ENCODE measurements around the gene GALNT5. TPM values are rescaled to one million over a fixed set of nuclear protein-coding genes. Genes with fewer than 3 reads are reported as not detected.
A peak's percentile ranks its signal among the peaks of the same experiment; 100 is the strongest.

Gene GALNT5
- total RNA-seq, 1 donor from 2014 or later = 2.2 TPM

DNA sequence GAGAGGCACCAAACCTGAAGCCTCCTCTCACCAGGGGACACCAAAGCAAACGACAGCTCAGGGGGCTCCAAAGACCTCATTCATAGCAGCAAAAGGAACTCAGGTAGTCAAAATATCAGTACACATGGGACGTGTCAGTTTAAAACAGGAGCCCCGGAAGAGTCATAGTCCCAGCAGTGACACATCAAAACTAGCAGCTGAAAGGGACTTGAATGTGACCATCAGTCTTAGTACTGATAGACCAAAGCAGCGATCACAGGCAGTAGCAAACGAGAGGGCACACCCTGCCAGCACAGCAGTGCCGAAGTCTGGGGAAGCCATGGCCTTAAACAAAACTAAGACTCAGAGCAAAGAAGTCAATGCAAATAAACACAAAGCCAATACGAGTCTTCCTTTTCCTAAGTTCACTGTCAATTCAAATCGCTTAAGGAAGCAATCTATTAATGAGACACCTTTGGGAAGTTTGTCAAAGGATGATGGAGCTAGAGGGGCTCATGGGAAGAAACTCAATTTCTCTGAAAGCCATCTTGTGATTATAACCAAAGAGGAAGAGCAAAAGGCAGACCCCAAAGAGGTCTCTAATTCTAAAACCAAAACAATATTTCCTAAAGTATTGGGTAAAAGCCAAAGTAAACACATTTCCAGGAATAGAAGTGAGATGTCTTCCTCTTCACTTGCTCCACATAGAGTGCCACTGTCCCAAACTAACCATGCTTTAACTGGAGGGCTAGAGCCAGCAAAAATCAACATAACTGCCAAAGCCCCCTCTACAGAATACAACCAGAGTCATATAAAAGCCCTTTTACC, 1.2 kb downstream of the GALNT5 start:
- Histone ChIP-seq H4K20me1 (ENCODE audit: insufficient read depth, low read length) (no peaks in the 10 kb centered on the region), H3K9ac (ENCODE audit: low read length) (peak overlapping the region; percentile 82), H3K9me3 (ENCODE audit: insufficient read depth, low read depth, low read length) (no peaks in the 10 kb centered on the region), H3K4me1 (ENCODE audit: insufficient read depth, low read length) (peaks cover 37% of the 10 kb centered on the region), H3K27me3 (ENCODE audit: insufficient read depth, low read length) (no peaks in the 10 kb centered on the region), H2AFZ (ENCODE audit: low read depth, low read length) (no peak overlapping the region), H3K36me3 (ENCODE audit: insufficient read depth, low read length) (no peaks in the 10 kb centered on the region), H3K79me2 (ENCODE audit: insufficient read depth, low read length) (peaks cover 5% of the 10 kb centered on the region), H3K27ac (ENCODE audit: low read depth, low read length) (no peak overlapping the region), H3K4me3 (ENCODE audit: insufficient read depth, low read depth, low read length) (peak overlapping the region; percentile 68), H3K4me2 (ENCODE audit: low read length) (peak overlapping the region; percentile 92)
- no peaks in the 10 kb centered on the region for H3K36me3 Mint-ChIP-seq (ENCODE audit: low read depth, unreplicated experiment)
- no peak for DNase-seq (ENCODE audit: low read depth)
- TF ChIP-seq EZH2 (IDR thresholded peaks at IDR 0.05; ENCODE audit: insufficient read depth, low read length) = no peak
- TF ChIP-seq, protein P1, sequence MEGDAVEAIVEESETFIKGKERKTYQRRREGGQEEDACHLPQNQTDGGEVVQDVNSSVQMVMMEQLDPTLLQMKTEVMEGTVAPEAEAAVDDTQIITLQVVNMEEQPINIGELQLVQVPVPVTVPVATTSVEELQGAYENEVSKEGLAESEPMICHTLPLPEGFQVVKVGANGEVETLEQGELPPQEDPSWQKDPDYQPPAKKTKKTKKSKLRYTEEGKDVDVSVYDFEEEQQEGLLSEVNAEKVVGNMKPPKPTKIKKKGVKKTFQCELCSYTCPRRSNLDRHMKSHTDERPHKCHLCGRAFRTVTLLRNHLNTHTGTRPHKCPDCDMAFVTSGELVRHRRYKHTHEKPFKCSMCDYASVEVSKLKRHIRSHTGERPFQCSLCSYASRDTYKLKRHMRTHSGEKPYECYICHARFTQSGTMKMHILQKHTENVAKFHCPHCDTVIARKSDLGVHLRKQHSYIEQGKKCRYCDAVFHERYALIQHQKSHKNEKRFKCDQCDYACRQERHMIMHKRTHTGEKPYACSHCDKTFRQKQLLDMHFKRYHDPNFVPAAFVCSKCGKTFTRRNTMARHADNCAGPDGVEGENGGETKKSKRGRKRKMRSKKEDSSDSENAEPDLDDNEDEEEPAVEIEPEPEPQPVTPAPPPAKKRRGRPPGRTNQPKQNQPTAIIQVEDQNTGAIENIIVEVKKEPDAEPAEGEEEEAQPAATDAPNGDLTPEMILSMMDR (IDR thresholded peaks at IDR 0.05; ENCODE audit: insufficient read depth, low read depth, low read length) = no peak
- H3K27ac Mint-ChIP-seq (ENCODE audit: unreplicated experiment) = no peak overlapping the region
- no peak for FAIRE-seq
- H3K4me3 Mint-ChIP-seq (ENCODE audit: unreplicated experiment) = peak overlapping the region; percentile 45
- H3K4me1 Mint-ChIP-seq (ENCODE audit: low read depth, unreplicated experiment) = peaks cover 14% of the 10 kb centered on the region
- no peaks in the 10 kb centered on the region for H3K9me3 Mint-ChIP-seq (ENCODE audit: unreplicated experiment)
- no peaks in the 10 kb centered on the region for H3K27me3 Mint-ChIP-seq (ENCODE audit: low read depth, unreplicated experiment)

DNA sequence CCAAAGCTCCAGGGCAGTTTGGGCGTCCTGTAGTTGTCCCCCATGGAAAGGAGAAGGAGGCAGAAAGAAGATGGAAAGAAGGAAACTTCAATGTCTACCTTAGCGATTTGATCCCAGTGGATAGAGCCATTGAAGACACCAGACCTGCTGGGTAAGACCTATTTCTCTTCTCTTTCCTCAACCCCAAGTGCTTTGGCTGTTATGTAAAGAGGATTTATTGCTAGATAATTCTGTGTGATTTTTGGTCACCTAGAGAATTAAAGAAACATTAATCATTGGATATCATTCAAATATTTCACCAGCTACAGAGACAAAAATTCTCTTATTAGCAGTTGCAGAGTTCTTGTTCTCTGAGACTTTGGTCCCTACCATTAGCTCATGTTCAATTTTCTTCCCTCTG, 1.9 kb downstream of the GALNT5 start:
- no peaks in the 10 kb centered on the region for H3K9me3 ChIP-seq (ENCODE audit: insufficient read depth, low read depth, low read length)
- no peak for FAIRE-seq
- H4K20me1 ChIP-seq (ENCODE audit: insufficient read depth, low read length) = no peaks in the 10 kb centered on the region
- no peak overlapping the region for H3K27ac Mint-ChIP-seq (ENCODE audit: unreplicated experiment)
- H3K9ac ChIP-seq (ENCODE audit: low read length) = no peak overlapping the region
- H3K36me3 ChIP-seq (ENCODE audit: insufficient read depth, low read length) = no peaks in the 10 kb centered on the region
- TF ChIP-seq EZH2 (IDR thresholded peaks at IDR 0.05; ENCODE audit: insufficient read depth, low read length) = no peak
- TF ChIP-seq, protein P1 (IDR thresholded peaks at IDR 0.05; ENCODE audit: insufficient read depth, low read depth, low read length) = no peak
- H2AFZ ChIP-seq (ENCODE audit: low read depth, low read length) = no peak overlapping the region
- no peak overlapping the region for H3K4me3 Mint-ChIP-seq (ENCODE audit: unreplicated experiment)
- H3K4me1 Mint-ChIP-seq (ENCODE audit: low read depth, unreplicated experiment) = peaks cover 16% of the 10 kb centered on the region
- no peak for DNase-seq (ENCODE audit: low read depth)
- H3K79me2 ChIP-seq (ENCODE audit: insufficient read depth, low read length) = peaks cover 5% of the 10 kb centered on the region
- H3K27me3 Mint-ChIP-seq (ENCODE audit: low read depth, unreplicated experiment) = no peaks in the 10 kb centered on the region
- peaks cover 37% of the 10 kb centered on the region for H3K4me1 ChIP-seq (ENCODE audit: insufficient read depth, low read length)
- H3K4me2 ChIP-seq (ENCODE audit: low read length) = peak overlapping the region; percentile 92
- H3K36me3 Mint-ChIP-seq (ENCODE audit: low read depth, unreplicated experiment) = no peaks in the 10 kb centered on the region
- peaks cover 2% of the 10 kb centered on the region for H3K9me3 Mint-ChIP-seq (ENCODE audit: unreplicated experiment)
- no peaks in the 10 kb centered on the region for H3K27me3 ChIP-seq (ENCODE audit: insufficient read depth, low read length)
- H3K4me3 ChIP-seq (ENCODE audit: insufficient read depth, low read depth, low read length) = no peak overlapping the region
- no peak overlapping the region for H3K27ac ChIP-seq (ENCODE audit: low read depth, low read length)

DNA sequence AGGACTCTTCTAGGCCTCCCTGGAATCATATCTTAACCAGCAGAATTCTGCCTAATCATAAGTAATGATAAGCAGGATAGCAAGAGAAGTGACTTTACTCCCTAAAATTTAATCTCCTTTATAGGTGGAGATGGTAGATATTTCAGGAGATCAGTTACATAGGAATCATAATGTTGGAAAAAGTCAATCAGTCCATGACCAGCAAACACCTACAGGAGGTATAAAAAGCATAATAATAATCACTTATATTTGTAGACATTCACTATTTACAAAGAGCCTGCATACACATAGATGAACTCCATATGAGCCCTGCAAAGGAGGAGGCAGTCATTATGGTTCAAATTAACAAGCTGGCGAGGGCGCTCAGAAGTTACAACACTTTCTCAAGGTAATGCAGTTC, 2.5 kb downstream of the GALNT5 start:
- FAIRE-seq = no peak
- peaks cover 16% of the 10 kb centered on the region for H3K4me1 Mint-ChIP-seq (ENCODE audit: low read depth, unreplicated experiment)
- no peak overlapping the region for H3K4me3 Mint-ChIP-seq (ENCODE audit: unreplicated experiment)

More for the DNA sequence above, 2.5 kb downstream of the GALNT5 start:
- Mint-ChIP-seq H3K9me3 (ENCODE audit: unreplicated experiment) (peaks cover 2% of the 10 kb centered on the region), H3K27ac (ENCODE audit: unreplicated experiment) (no peak overlapping the region), H3K27me3 (ENCODE audit: low read depth, unreplicated experiment) (no peaks in the 10 kb centered on the region), H3K36me3 (ENCODE audit: low read depth, unreplicated experiment) (no peaks in the 10 kb centered on the region)
- Histone ChIP-seq H3K36me3 (ENCODE audit: insufficient read depth, low read length) (no peaks in the 10 kb centered on the region), H3K4me3 (ENCODE audit: insufficient read depth, low read depth, low read length) (no peak overlapping the region), H3K79me2 (ENCODE audit: insufficient read depth, low read length) (peaks cover 5% of the 10 kb centered on the region), H2AFZ (ENCODE audit: low read depth, low read length) (no peak overlapping the region), H3K9ac (ENCODE audit: low read length) (no peak overlapping the region), H4K20me1 (ENCODE audit: insufficient read depth, low read length) (no peaks in the 10 kb centered on the region), H3K9me3 (ENCODE audit: insufficient read depth, low read depth, low read length) (no peaks in the 10 kb centered on the region), H3K4me1 (ENCODE audit: insufficient read depth, low read length) (peaks cover 37% of the 10 kb centered on the region), H3K27ac (ENCODE audit: low read depth, low read length) (no peak overlapping the region), H3K27me3 (ENCODE audit: insufficient read depth, low read length) (no peaks in the 10 kb centered on the region), H3K4me2 (ENCODE audit: low read length) (peak overlapping the region; percentile 92)
- TF ChIP-seq, protein P1 (IDR thresholded peaks at IDR 0.05; ENCODE audit: insufficient read depth, low read depth, low read length) = no peak
- DNase-seq (ENCODE audit: low read depth) = no peak
